GM12878 (cell line): ENCODE data around the gene TTLL8. TPM values are rescaled to one million over a fixed set of nuclear protein-coding genes. Genes with fewer than 3 reads are reported as not detected.
A peak's percentile ranks its signal among the peaks of the same experiment; 100 is the strongest.

Experiments used
- ATAC-seq: fragments of 200-7000 bp; cut with Tn5 transposase; 3 replicates; pipeline ENCODE4 v1.9.1; 2020; ENCODE audit warnings: mild to moderate bottlenecking, moderate library complexity
- BruUV-seq: library from RNA; stranded (reverse); fragments of 400-500 nt; replicated peaks from 2 replicates; lab custom pipeline; 2021; lab: Mats Ljungman, UMichigan
- CTCF ChIA-PET: fragments of 300-600 bp; sonication (Branson Sonifier 250); formaldehyde crosslinking; extraction: SDS; loops from one replicate; lab custom pipeline; 2021; ENCODE audit warnings: inconsistent platforms; lab: Yijun Ruan, JAX
- POLR2A ChIA-PET: fragments of 350-600 bp; formaldehyde crosslinking; extraction: SDS; loops from one replicate; lab custom pipeline; 2021; ENCODE audit warnings: inconsistent platforms; lab: Charles Lee
- RAD21 ChIA-PET: fragments of 300-600 bp; sonication (Branson Sonifier 250); formaldehyde crosslinking; loops from one replicate; lab custom pipeline; 2023; ENCODE audit warnings: antibody characterized with exemption; ENCODE audit not compliant: unreplicated experiment; lab: Charles Lee
- SMC1A ChIA-PET: fragments of 300-600 bp; sonication (Branson Sonifier 250); formaldehyde crosslinking; loops from one replicate; lab custom pipeline; 2023; ENCODE audit not compliant: unreplicated experiment, uncharacterized antibody; lab: Charles Lee
- DNase-seq: peaks from one replicate; pipeline ENCODE4 v3.0.0-alpha.2; 2011; ENCODE audit warnings: low read depth, low spot score
- FAIRE-seq: peaks from 3 replicates; lab custom pipeline; 2011; peaks lifted over from hg19 to GRCh38; lab: Jason Lieb, UNC
- H2AFZ ChIP-seq: 2 replicates; pipeline ENCODE4 v1.6.0; 2011; ENCODE audit warnings: low read depth, low read length, control low read depth; ENCODE audit not compliant: control insufficient read depth
- H3K27ac ChIP-seq: 2 replicates; pipeline ENCODE4 v1.5.1; 2011; ENCODE audit warnings: control low read depth; ENCODE audit not compliant: control insufficient read depth, insufficient read depth
- H3K27me3 ChIP-seq, 2 experiments: replicated peaks in 1 of 2; 2 replicates each; pipeline versions ENCODE4 v1.6.0 to v1.6.1; 2011; ENCODE audit warnings: low read length in 1 of 2; ENCODE audit not compliant: control insufficient read depth in 2 of 2, insufficient read depth in 2 of 2
- H3K36me3 ChIP-seq, 2 experiments: 2 replicates each; pipeline ENCODE4 v1.5.1; 2011; ENCODE audit warnings: low read length in 1 of 2; ENCODE audit not compliant: control insufficient read depth in 2 of 2, insufficient read depth in 2 of 2
- H3K4me1 ChIP-seq: 2 replicates; pipeline ENCODE4 v1.6.1; 2011; ENCODE audit warnings: mild to moderate bottlenecking, low read length, moderate library complexity, mixed read lengths; ENCODE audit not compliant: control insufficient read depth, insufficient read depth
- H3K4me2 ChIP-seq: 2 replicates; pipeline ENCODE4 v1.6.0; 2011; ENCODE audit warnings: control low read depth; ENCODE audit not compliant: control insufficient read depth, insufficient read depth
- H3K4me3 ChIP-seq: fragments of 200-600 bp; sonication (generic); 2 replicates; pipeline ENCODE4 v1.5.1; 2016
- H3K79me2 ChIP-seq: 2 replicates; pipeline ENCODE4 v1.6.0; 2011; ENCODE audit warnings: low read length; ENCODE audit not compliant: control insufficient read depth, insufficient read depth
- H3K9ac ChIP-seq: 2 replicates; pipeline ENCODE4 v1.8.0; 2011; ENCODE audit warnings: low read length, control low read depth, mixed read lengths; ENCODE audit not compliant: control insufficient read depth, insufficient read depth
- H3K9me3 ChIP-seq: replicated peaks from 3 replicates; pipeline ENCODE4 v1.5.1; 2011; ENCODE audit warnings: mild to moderate bottlenecking, low read length; ENCODE audit not compliant: control insufficient read depth, insufficient read depth
- H4K20me1 ChIP-seq: 2 replicates; pipeline ENCODE4 v1.6.0; 2011; ENCODE audit not compliant: control insufficient read depth, insufficient read depth
- ASH2L ChIP-seq: fragments of 300-600, 200-600 bp; sonication (generic); IDR thresholded peaks from 2 replicates; pipeline ENCODE4 v1.6.1; 2017; ENCODE audit warnings: low read depth, mild to moderate bottlenecking, borderline replicate concordance
- BHLHE40 ChIP-seq, 2 experiments: fragments of 450-650 bp in 1 of 2; IDR thresholded peaks; 2 replicates each; pipeline ENCODE4 v1.6.1; 2011 to 2017; ENCODE audit warnings: low read depth in 2 of 2, borderline replicate concordance in 1 of 2, improper control_type of control experiment in 1 of 2, low read length in 1 of 2, mild to moderate bottlenecking in 1 of 2
- HDAC6 ChIP-seq: fragments of 200-600 bp; sonication (generic); IDR thresholded peaks from one replicate; pipeline ENCODE4 v1.8.0; 2017; ENCODE audit warnings: antibody characterized with exemption; ENCODE audit not compliant: unreplicated experiment
- NRF1 ChIP-seq: conservative IDR thresholded peaks from 2 replicates; pipeline ENCODE4 v1.6.1; 2011; ENCODE audit warnings: mild to moderate bottlenecking, low read depth, low read length, improper control_type of control experiment
- PAX5 ChIP-seq: IDR thresholded peaks from 2 replicates; pipeline ENCODE4 v1.6.1; 2011; ENCODE audit warnings: low read depth, low read length, borderline replicate concordance
- PKNOX1 ChIP-seq: fragments of 450-650 bp; IDR thresholded peaks from 2 replicates; pipeline ENCODE4 v1.6.1; 2016; ENCODE audit warnings: mild to moderate bottlenecking
- RFX5 ChIP-seq: IDR thresholded peaks from 2 replicates; pipeline ENCODE4 v1.6.1; 2011; ENCODE audit warnings: low read depth, low read length, improper control_type of control experiment
- TCF3 ChIP-seq: IDR thresholded peaks from 2 replicates; pipeline ENCODE4 v1.6.1; 2012; ENCODE audit warnings: low read depth, mild to moderate bottlenecking, low read length, borderline replicate concordance; ENCODE audit not compliant: insufficient read depth
- ZBTB40 ChIP-seq: fragments of 450-650 bp; IDR thresholded peaks from 2 replicates; pipeline ENCODE4 v1.6.1; 2016; ENCODE audit warnings: mild to moderate bottlenecking, moderate library complexity, borderline replicate concordance
- WGBS: methylation state at CpG from one replicate; pipeline ENCODE4 v1.1.6; 2016; ENCODE audit warnings: low lambda C conversion rate; ENCODE audit not compliant: insufficient replicate concordance, insufficient coverage; ENCODE audit errors: missing lambda C conversion rate; 5-methylcytosine and 5-hydroxymethylcytosine counted together
- in situ Hi-C: fragments of 300-500 bp; cut with MboI; formaldehyde crosslinking; loops from 9 replicates; pipeline ENCODE4 v1.14.3; 2018; ENCODE audit warnings: mixed read lengths
- intact Hi-C: fragments of 100-400 bp; cut with micrococcal nuclease; formaldehyde crosslinking; loops from one replicate; pipeline ENCODE4 v1.14.2; 2022; ENCODE audit not compliant: unreplicated experiment
- polyA plus RNA-seq, 11 experiments: library from polyadenylated mRNA; depleted of rRNA in 4 of 11; unstranded in 6 of 11; stranded (reverse) in 5 of 11; fragments of >200 nt; fragmentation: Nextera tagmentation in 4 of 11; fragmentation: Illumina TruSeq in 1 of 11; extraction: Ambion mirVana in 4 of 11; extraction: Trizol in 1 of 11; gene quantifications; 1 replicate in 1 of 11; 2 replicates in 10 of 11; pipeline versions ENCODE4 v1.2.1 to v1.2.3, GENCODE V29; 2011 to 2016; ENCODE audit warnings: inconsistent platforms in 2 of 11, missing spikeins in 2 of 11, low read depth in 1 of 11
- total RNA-seq, 4 experiments: library from RNA; depleted of rRNA in 3 of 4; stranded (reverse); fragments of >200 nt in 3 of 4; fragmentation: Illumina TruSeq in 1 of 4; extraction: Trizol in 1 of 4; gene quantifications; 2 replicates each; pipeline versions ENCODE4 v1.2.1 to v1.2.3, GENCODE V29; 2013 to 2021
- TF ChIP-seq, protein P1 (sequence below): fragments of 450-650 bp; IDR thresholded peaks from 2 replicates; pipeline ENCODE4 v1.6.1; 2017; ENCODE audit warnings: mild to moderate bottlenecking, low read depth, inconsistent platforms; ENCODE audit not compliant: poor library complexity, severe bottlenecking

TTLL8 gene
- total and polyA plus RNA-seq, 10 of the 15 experiments (the other 5 are each of a cell fraction or from before 2014, with no cell fraction given), result not detected

GRCh38 chr22:50035131-50035881, 22.8 kb downstream of the TTLL8 start (continued):
- no peak for TF ChIP-seq NRF1

GRCh38 chr22:50034126-50035081, 23.7 kb downstream of the TTLL8 start:
- ChIA-PET POLR2A (no interaction called here), CTCF (no interaction called here), SMC1A (interaction anchor here (1.4 kb wide), 1 partner anchor 104 kb away, joined by 5 read pairs; no protein-coding TSS in a partner anchor), RAD21 (interaction anchor here (1.2 kb wide), 1 partner anchor 40 kb away, joined by 3 read pairs; no protein-coding TSS in a partner anchor)
- DNase-seq (no peak), FAIRE-seq (no peak), ATAC-seq (peak; percentile 34)
- in situ Hi-C loops (loop anchor here (5.0 to 25.0 kb wide), 2 partner anchors 102 to 697 kb away; no protein-coding TSS in a partner anchor), intact Hi-C loops (no loop called here)
- H3K9ac ChIP-seq, result no peak overlapping the region
- peaks cover 6% of the 10 kb centered on the region; the same call in 1 of the 2 replicates for H3K4me1 ChIP-seq
- WGBS, result 34% methylated on average over 43 of the region's 43 CpGs
- H3K27me3 ChIP-seq, result peaks cover 0 to 4% of the 10 kb centered on the region in 2 experiments; a peak in 1 of 4 replicates
- H3K9me3 ChIP-seq, result no peaks in the 10 kb centered on the region; the same call in 2 of the 3 replicates
- H3K79me2 ChIP-seq, result no peaks in the 10 kb centered on the region
- no peak overlapping the region for H2AFZ ChIP-seq
- H3K4me2 ChIP-seq, result peak overlapping the region; percentile 2; the same call in 1 of the 2 replicates
- no peak overlapping the region for H3K27ac ChIP-seq
- no peak overlapping the region for H3K4me3 ChIP-seq
- no peaks in the 10 kb centered on the region for H4K20me1 ChIP-seq
- no peaks in the 10 kb centered on the region for H3K36me3 ChIP-seq
- no TSS peak for BruUV-seq
- TF ChIP-seq BHLHE40 (IDR thresholded peaks at IDR 0.05; ENCODE audit: borderline replicate concordance in 1 of 2, low read depth in 2 of 2, low read length in 1 of 2), result peak in 1 of 2 experiments; percentile 72; a peak in 2 of 4 replicates
- TF ChIP-seq RFX5, result no peak
- 0 out of 2 replicates have a peak, but pooled peaks have one; percentile 18 for TF ChIP-seq TCF3
- TF ChIP-seq HDAC6, result no peak
- TF ChIP-seq PAX5, result peak; percentile 46; the same call in 1 of the 2 replicates
- TF ChIP-seq, protein P1, sequence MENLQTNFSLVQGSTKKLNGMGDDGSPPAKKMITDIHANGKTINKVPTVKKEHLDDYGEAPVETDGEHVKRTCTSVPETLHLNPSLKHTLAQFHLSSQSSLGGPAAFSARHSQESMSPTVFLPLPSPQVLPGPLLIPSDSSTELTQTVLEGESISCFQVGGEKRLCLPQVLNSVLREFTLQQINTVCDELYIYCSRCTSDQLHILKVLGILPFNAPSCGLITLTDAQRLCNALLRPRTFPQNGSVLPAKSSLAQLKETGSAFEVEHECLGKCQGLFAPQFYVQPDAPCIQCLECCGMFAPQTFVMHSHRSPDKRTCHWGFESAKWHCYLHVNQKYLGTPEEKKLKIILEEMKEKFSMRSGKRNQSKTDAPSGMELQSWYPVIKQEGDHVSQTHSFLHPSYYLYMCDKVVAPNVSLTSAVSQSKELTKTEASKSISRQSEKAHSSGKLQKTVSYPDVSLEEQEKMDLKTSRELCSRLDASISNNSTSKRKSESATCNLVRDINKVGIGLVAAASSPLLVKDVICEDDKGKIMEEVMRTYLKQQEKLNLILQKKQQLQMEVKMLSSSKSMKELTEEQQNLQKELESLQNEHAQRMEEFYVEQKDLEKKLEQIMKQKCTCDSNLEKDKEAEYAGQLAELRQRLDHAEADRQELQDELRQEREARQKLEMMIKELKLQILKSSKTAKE, result no peak
- TF ChIP-seq PKNOX1, result no peak
- TF ChIP-seq ASH2L, result no peak
- TF ChIP-seq ZBTB40, result no peak
